GM13977 (cell line): ENCODE data around the gene CRYGN.

Experiments used
- DNase-seq: peaks from one replicate; pipeline ENCODE4 v3.0.0; 2012; ENCODE audit warnings: low spot score
- in situ Hi-C: fragments of 300-500 bp; cut with MboI; formaldehyde crosslinking; loops from one replicate; pipeline ENCODE4 v1.12.0; 2022; ENCODE audit warnings: low sequenced_read_pairs, low pct_unique_long_range_greater_than_20kb, mixed read lengths, inconsistent platforms; ENCODE audit not compliant: unreplicated experiment
- TF ChIP-seq, protein P1 (sequence below): IDR thresholded peaks from 2 replicates; pipeline ENCODE4 v1.5.1; 2012; ENCODE audit warnings: mild to moderate bottlenecking, control low read depth; ENCODE audit not compliant: insufficient read depth; ENCODE audit errors: extremely low read depth, missing control alignments

CRYGN gene

DNA sequence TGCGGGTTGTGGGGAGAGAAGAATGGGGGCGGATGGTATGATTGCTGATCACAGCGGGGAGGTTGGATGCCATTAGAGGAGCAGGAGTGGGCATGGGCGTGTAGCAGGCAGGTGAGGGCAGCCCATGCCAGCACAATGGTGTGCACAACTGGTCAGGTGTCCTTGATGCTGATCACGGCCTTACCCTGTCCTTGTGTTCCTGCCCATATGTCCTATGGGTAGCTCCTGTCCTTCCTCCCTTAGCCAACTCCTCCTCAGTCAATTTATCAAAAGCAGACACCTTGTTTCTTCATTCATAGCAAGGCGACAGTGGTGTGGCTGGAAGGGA lies 60.8 kb downstream of the CRYGN start:
- peak; percentile 18 for DNase-seq
- in situ Hi-C loops, result no loop called here
- TF ChIP-seq, protein P1, sequence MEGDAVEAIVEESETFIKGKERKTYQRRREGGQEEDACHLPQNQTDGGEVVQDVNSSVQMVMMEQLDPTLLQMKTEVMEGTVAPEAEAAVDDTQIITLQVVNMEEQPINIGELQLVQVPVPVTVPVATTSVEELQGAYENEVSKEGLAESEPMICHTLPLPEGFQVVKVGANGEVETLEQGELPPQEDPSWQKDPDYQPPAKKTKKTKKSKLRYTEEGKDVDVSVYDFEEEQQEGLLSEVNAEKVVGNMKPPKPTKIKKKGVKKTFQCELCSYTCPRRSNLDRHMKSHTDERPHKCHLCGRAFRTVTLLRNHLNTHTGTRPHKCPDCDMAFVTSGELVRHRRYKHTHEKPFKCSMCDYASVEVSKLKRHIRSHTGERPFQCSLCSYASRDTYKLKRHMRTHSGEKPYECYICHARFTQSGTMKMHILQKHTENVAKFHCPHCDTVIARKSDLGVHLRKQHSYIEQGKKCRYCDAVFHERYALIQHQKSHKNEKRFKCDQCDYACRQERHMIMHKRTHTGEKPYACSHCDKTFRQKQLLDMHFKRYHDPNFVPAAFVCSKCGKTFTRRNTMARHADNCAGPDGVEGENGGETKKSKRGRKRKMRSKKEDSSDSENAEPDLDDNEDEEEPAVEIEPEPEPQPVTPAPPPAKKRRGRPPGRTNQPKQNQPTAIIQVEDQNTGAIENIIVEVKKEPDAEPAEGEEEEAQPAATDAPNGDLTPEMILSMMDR, result no peak
